DMS153 treated with DMSO at 0.1 percent for 48 hours (cell line): ENCODE results near the gene VEZT.
"Not testable (repeated sequence)": the region's sequence is repeated elsewhere in the genome, so short reads cannot be mapped to it uniquely, and the experiment has no call there.

ENCODE experiments used
- DNase-seq: peaks from one replicate; lab custom pipeline; 2025; ENCODE audit not compliant: unreplicated experiment; lab: John Stamatoyannopoulos, UW

Gene VEZT

DNA sequence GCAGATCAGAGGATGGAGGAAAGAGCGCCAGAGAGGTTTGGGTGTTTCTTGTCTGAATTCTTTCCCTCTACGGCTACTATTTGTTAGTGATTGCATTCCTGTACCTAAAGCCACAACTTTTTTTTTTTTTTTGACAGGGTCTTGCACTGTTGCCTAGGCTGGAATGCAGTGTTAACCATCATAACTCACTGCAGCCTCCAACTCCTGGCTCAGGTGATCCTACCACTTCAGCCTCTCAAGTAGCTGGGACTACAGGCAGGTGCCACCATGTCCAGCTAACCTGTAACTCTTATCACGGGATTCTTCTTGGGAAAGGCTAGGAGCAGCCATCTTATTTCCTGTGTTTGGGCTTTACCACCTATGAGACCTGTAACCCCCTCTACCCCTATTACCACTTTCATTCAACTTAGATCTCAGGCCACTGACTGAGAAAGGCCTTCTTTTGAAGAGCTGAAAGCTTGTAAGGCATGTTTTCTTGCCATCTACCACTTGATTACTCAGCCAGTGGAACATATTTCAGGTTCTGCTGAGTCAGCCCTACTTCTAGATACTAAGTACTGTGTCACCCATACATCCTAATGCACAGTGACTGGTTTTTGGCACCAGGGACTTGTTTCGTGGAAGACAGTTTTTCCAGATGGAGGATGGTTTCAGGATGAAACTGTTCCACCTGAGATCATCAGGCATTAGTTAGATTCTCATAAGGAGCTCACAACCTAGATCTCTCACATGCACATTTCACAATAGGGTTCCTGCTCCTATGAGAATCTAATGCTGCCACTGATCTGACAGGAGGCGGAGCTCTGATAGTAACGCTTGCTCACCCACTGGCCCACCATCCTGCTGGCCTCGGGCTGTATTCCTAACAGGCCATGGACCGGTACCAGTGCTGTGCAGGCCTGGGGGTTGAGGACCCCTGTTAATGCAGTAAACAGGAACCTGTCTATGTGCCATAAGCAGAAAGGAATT is 6.9 kb downstream of the VEZT start:
- no peak for DNase-seq

DNA sequence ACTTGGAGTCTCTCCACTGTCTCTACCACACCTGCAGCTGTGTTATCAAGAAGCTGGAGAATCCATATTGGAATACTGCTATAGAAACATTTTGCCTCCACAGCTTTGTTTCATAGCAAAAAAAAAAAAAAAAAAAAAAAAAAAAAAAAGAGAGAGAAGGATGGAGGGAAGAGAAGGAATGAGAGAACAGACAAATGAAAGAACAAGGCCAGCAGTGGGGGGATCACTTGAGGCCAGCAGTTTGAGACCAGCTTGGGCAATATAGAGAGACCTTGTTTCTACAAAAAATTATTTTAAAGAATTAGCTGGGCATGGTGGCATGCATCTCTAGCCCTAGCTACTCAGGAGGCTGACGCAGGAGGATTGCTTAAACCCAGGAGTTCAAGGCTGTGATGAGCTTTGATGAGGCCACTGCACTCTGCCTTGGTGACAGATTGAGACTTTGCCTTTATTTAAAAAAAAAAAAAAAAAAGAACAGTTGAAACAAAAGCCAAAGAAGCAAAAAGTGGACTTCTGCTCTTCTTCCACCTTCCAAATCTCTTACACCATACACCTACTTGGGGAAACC is 8.1 kb downstream of the VEZT start:
- DNase-seq, result no peak

DNA sequence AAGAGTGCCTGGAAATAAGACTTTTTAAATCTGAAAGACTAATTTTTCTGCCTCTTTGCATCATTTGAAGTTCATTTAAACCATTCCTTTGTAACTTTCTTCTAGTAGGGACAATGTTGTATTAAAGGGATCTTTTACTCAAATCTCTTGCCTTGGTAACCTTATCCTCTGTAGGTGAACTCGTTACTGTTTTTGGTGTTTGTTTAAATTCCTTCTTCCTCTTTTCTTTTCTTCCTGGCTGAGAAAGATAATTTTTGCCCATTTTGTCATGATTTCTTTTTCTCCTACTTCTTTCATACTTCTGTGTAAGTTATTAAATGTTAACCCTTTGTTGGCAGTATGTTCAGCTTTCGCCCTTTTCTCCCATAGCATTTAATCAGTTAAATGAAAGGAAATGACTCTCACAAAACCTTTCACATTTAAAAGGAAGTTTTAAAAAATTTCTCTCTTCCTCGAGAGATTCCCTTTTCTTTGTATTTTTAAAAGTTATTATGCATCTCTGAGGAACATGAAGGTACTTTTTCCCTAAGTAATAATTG is 10.3 kb downstream of the VEZT start:
- DNase-seq, result no peak

GRCh38 chr12:95228617-95229016 is 11.0 kb downstream of the VEZT start:
- no peak for DNase-seq

- no peak for DNase-seq
These were observed 12.0 kb downstream of the VEZT start for GRCh38 chr12:95229636-95230035.

DNA sequence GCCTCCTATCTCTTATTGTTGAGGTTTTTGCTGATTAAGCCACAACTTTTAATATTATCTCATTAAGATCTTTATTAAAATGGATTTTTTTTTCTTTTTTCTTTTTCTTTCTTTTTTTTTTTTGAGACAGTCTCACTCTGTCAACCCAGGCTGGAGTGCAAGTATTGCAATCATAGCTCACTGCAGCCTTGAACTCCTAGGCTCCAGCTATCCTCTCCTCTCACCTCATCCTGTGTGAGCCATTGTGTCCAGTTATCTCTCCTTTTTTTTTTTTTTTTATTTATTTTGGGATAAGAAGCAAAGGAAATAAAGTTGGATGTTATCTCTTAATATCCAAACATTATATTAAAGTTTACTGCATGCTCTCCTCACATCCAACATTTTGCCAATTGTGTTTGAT is 12.7 kb downstream of the VEZT start:
- DNase-seq, result no peak

DNA sequence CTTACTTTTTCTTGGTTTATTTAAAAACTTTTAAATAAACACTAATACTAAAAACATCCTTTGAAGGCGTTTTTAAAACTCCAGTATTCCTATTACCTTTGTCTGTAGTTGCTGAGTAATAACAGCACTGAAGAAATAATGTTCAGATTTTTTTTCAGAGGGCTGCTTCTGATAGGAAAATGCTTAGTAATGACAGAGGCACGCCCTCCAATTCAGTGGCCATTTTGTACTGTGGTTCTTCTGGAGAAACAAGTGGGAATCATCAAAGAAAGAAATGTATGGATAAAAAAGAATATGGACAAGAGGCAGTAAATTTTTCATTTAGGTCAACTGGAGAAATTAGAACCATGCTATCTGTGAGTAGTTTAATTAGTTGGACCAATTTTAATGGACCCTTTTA is 13.6 kb downstream of the VEZT start:
- no peak for DNase-seq

DNA sequence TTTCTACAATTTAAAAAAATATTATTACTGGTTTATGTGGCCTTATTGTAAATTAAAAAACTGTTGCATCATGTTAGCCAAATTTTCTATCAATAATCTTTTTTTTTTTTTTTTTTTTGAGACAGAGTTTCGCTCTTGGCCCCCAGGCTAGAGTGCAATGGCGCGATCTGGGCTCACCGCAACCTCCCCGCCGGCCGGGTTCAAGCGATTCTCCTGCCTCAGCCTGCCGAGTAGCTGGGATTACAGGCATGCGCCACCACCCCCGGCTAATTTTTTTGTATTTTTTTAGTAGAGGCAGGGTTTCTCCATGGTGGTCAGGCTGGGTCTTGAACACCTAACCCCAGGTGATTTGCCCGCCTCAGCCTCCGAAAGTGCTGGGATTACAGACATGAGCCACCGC is 16.6 kb downstream of the VEZT start:
- not testable (repeated sequence) for DNase-seq

DNA sequence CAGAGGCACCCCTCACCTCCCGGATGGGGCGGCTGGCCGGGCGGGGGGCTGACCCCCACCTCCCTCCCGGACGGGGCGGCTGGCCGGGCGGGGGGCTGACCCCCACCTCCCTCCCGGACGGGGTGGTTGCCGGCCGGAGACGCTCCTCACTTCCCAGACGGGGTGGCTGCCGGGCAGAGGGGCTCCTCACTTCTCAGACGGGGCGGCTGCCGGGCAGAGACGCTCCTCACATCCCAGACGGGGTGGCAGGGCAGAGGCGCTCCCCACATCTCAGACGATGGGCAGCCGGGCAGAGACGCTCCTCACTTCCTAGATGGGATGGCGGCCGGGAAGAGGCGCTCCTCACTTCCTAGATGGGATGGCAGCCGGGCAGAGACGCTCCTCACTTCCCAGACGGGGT is 18.0 kb downstream of the VEZT start:
- DNase-seq, result not testable (repeated sequence)

GRCh38 chr12:95237315-95237714 is 19.7 kb downstream of the VEZT start:
- no peak for DNase-seq

GRCh38 chr12:95238150-95238549 is 20.5 kb downstream of the VEZT start:
- no peak for DNase-seq

GRCh38 chr12:95239216-95239615 is 21.6 kb downstream of the VEZT start:
- no peak for DNase-seq

- DNase-seq, result not testable (repeated sequence)
These were observed 22.2 kb downstream of the VEZT start for GRCh38 chr12:95239835-95240234.

- no peak for DNase-seq
These were observed 22.9 kb downstream of the VEZT start for GRCh38 chr12:95240556-95240955.

DNA sequence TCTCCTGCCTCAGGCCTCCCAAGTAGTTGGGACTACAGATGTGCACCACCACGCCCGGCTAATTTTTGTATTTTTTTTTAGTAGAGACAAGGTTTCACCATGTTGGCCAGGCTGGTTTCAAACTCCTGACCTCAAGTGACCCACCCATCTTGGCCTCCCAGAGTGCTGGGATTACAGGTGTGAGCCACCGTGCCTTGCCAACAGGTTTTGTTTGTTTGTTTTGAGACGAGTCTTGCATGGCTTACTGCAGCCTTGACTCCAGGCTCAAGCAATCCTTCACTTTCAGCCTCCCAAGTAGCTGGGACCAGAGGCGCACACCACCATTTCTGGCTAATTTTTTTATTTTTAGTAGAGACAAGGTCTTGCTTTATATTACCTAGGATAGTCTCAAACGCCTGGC is 23.5 kb downstream of the VEZT start:
- not testable (repeated sequence) for DNase-seq

GRCh38 chr12:95241761-95242506 is 24.3 kb downstream of the VEZT start:
- DNase-seq, result no peak

DNA sequence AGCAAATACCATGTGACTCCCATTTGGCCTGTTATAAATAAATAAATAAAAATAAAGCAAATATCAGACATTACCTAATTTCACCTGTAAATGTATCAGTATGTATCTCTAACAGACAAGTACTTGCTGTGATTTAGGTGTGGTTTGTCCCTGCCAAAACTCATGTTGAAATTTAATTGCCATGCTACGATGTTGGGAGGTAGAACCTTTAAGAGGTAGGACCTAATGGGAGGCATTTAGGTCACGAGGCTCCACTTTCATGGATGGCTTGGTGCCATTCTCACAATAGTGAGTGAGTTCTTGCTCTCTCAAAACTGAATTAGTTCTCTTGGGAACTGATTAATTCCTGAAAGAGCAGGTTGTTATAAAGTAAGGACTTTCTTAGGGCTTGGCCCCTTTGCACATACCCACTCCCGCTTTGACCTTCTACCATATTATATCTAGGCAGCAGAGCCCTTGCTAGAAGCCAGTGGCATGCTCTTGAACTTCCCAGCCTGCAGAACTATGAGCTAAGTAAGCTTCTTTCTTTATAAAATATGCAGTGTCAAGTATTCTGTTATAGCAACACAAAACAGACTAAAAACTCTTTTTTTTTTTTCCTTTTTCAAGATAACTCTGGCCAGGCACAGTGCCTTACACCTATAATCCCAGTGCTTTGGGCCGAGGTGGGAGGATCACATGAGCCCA is 26.0 kb downstream of the VEZT start:
- no peak for DNase-seq

- DNase-seq, result no peak
These were observed 26.7 kb downstream of the VEZT start for GRCh38 chr12:95244350-95244749.

GRCh38 chr12:95248095-95248494 is 30.5 kb downstream of the VEZT start:
- no peak for DNase-seq

DNA sequence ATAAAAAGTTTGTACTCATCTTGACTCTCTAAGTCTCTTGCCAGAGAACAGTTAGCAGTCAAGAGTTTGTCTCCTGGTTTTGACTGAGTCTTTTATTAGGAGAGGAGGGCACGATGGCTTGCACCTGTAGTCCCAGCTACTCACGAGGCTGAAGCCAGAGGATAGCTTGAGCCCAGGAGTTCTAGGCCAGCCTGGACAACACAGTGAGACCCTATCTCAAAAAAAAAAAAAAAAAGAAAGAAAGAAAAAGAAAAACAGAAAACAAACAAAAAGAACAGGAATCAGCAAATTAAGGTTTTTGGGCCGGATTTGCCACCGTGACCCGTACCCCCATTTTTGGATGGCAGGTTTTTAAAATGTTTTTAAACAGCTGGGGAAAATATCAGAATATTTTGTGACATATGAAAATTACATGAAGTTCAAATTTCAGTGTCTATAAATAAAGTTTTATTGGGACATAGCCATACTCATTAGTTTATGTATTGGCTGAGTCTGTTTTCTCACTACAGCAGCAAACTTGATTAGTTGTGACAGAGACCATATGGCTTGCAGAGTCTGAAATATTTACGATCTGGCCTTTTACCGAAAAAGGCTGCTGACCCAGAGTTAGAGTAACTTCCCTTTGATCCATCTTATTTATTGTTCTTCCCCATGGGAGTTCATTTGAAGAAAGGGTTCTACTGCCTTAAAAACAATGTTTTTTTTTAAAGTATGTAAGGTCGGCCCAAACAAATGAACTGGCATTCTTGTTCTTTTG is 31.2 kb downstream of the VEZT start:
- no peak for DNase-seq
